GM19395 (cell line): ENCODE results near the gene PPP1R12B.
"Not testable (repeated sequence)": the region's sequence is repeated elsewhere in the genome, so short reads cannot be mapped to it uniquely, and the experiment has no call there.

Source experiments
- ATAC-seq: cut with Tn5 transposase; IDR thresholded peaks from one replicate; pipeline ENCODE4 v1.9.1; 2021; ENCODE audit warnings: mild to moderate bottlenecking, moderate library complexity; ENCODE audit not compliant: unreplicated experiment

PPP1R12B gene

GRCh38 chr1:202551683-202552082 is 203.2 kb downstream of the PPP1R12B start:
- no peak for ATAC-seq

GRCh38 chr1:202552615-202553014 is 204.1 kb downstream of the PPP1R12B start:
- ATAC-seq = not testable (repeated sequence)

GRCh38 chr1:202553078-202553477 is 204.6 kb downstream of the PPP1R12B start:
- not testable (repeated sequence) for ATAC-seq

- no peak for ATAC-seq
Observed at GRCh38 chr1:202553560-202554038, 205.1 kb downstream of the PPP1R12B start.

GRCh38 chr1:202554619-202555018 is 206.1 kb downstream of the PPP1R12B start:
- not testable (repeated sequence) for ATAC-seq

GRCh38 chr1:202556037-202556436 is 207.5 kb downstream of the PPP1R12B start:
- not testable (repeated sequence) for ATAC-seq

GRCh38 chr1:202557662-202558061 is 209.2 kb downstream of the PPP1R12B start:
- ATAC-seq = not testable (repeated sequence)

- no peak for ATAC-seq
Observed at GRCh38 chr1:202561240-202561639, 212.7 kb downstream of the PPP1R12B start.

GRCh38 chr1:202561726-202562443 is 213.4 kb downstream of the PPP1R12B start:
- no peak for ATAC-seq

- no peak for ATAC-seq
Observed at GRCh38 chr1:202562444-202563060, 214.1 kb downstream of the PPP1R12B start.

GRCh38 chr1:202563818-202564217 is 215.3 kb downstream of the PPP1R12B start:
- ATAC-seq = no peak

- ATAC-seq = no peak
Observed at GRCh38 chr1:202564958-202565495, 216.5 kb downstream of the PPP1R12B start.

GRCh38 chr1:202565890-202566602 is 217.5 kb downstream of the PPP1R12B start:
- peak; percentile 86 for ATAC-seq

GRCh38 chr1:202567738-202568137 is 219.2 kb downstream of the PPP1R12B start:
- ATAC-seq = no peak

- ATAC-seq = no peak
Observed at GRCh38 chr1:202568410-202568809, 219.9 kb downstream of the PPP1R12B start.

- no peak for ATAC-seq
Observed at GRCh38 chr1:202568826-202569225, 220.3 kb downstream of the PPP1R12B start.

- no peak for ATAC-seq
Observed at GRCh38 chr1:202569393-202570322, 221.2 kb downstream of the PPP1R12B start.

GRCh38 chr1:202571719-202572339 is 223.3 kb downstream of the PPP1R12B start:
- no peak for ATAC-seq

GRCh38 chr1:202572867-202573266 is 224.4 kb downstream of the PPP1R12B start:
- no peak for ATAC-seq
